ENCODE measurements around the gene BTBD8.

BTBD8 gene

DNA sequence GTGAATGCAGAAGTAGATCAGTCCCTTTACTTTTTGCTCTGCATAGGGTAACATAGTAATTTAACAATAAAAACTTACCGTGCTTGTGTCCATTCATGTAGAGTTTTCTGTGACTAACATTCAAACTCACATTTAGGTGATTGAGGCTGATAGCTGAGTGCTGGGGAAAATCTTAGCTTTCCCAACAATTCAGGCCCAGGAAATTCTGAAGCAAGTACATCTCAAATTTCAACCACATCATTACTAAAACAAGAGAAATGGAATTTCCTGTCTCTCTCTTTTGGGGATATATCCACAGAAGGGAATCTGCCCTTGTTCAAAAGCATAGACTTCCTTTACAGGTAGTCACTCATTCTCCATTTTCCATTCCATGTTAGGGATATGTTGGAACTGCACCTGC, 104.5 kb downstream of the BTBD8 start:
- H3K4me2 ChIP-seq (ENCODE audit: low read depth, low read length, poor library complexity, severe bottlenecking), result no peak overlapping the region
- H3F3A ChIP-seq (ENCODE audit: low read depth), result no peaks in the 10 kb centered on the region
- H3K4me3 ChIP-seq (ENCODE audit: low read length, poor library complexity, severe bottlenecking), result no peak overlapping the region
- H3K9me3 ChIP-seq (ENCODE audit: insufficient read depth, low read depth, low read length), result no peaks in the 10 kb centered on the region
- H3K36me3 ChIP-seq (ENCODE audit: insufficient read depth, low read length), result no peaks in the 10 kb centered on the region
- H3K9ac ChIP-seq (ENCODE audit: low read depth, low read length, poor library complexity, severe bottlenecking), result no peak overlapping the region
- no peaks in the 10 kb centered on the region for H4K20me1 ChIP-seq (ENCODE audit: insufficient read depth, low read length, poor library complexity, severe bottlenecking)
- no peaks in the 10 kb centered on the region for H3K27me3 ChIP-seq (ENCODE audit: insufficient read depth, low read length, poor library complexity, severe bottlenecking)
- no peaks in the 10 kb centered on the region for H3K9me2 ChIP-seq (replicated peaks; ENCODE audit: low read depth, low read length)
- H3K79me2 ChIP-seq (ENCODE audit: insufficient read depth, low read length), result no peaks in the 10 kb centered on the region
- H2AFZ ChIP-seq (ENCODE audit: low read length), result no peak overlapping the region
- TF ChIP-seq EZH2phosphoT487 (IDR thresholded peaks at IDR 0.05; ENCODE audit: borderline replicate concordance), result no peak
- no peak for TF ChIP-seq CTCF (conservative IDR thresholded peaks at IDR 0.05; ENCODE audit: low read length)
- peaks cover 5% of the 10 kb centered on the region for H3K4me1 ChIP-seq (ENCODE audit: insufficient read depth, low read length, poor library complexity, severe bottlenecking)

GRCh38 chr1:92186081-92186480, 105.9 kb downstream of the BTBD8 start:
- H3K27me3 ChIP-seq (ENCODE audit: insufficient read depth, low read length, poor library complexity, severe bottlenecking), result no peaks in the 10 kb centered on the region
- TF ChIP-seq CTCF (conservative IDR thresholded peaks at IDR 0.05; ENCODE audit: low read length) (no peak), EZH2phosphoT487 (IDR thresholded peaks at IDR 0.05; ENCODE audit: borderline replicate concordance) (no peak)
- H3K9me2 ChIP-seq (replicated peaks; ENCODE audit: low read depth, low read length), result no peaks in the 10 kb centered on the region
- no peak overlapping the region for H3K4me2 ChIP-seq (ENCODE audit: low read depth, low read length, poor library complexity, severe bottlenecking)
- no peaks in the 10 kb centered on the region for H3F3A ChIP-seq (ENCODE audit: low read depth)
- no peaks in the 10 kb centered on the region for H4K20me1 ChIP-seq (ENCODE audit: insufficient read depth, low read length, poor library complexity, severe bottlenecking)
- peaks cover 5% of the 10 kb centered on the region for H3K4me1 ChIP-seq (ENCODE audit: insufficient read depth, low read length, poor library complexity, severe bottlenecking)
- H3K4me3 ChIP-seq (ENCODE audit: low read length, poor library complexity, severe bottlenecking), result no peak overlapping the region
- no peaks in the 10 kb centered on the region for H3K79me2 ChIP-seq (ENCODE audit: insufficient read depth, low read length)
- H3K9me3 ChIP-seq (ENCODE audit: insufficient read depth, low read depth, low read length), result no peaks in the 10 kb centered on the region
- H3K9ac ChIP-seq (ENCODE audit: low read depth, low read length, poor library complexity, severe bottlenecking), result no peak overlapping the region
- H3K36me3 ChIP-seq (ENCODE audit: insufficient read depth, low read length), result no peaks in the 10 kb centered on the region
- H2AFZ ChIP-seq (ENCODE audit: low read length), result no peak overlapping the region

GRCh38 chr1:92188436-92189255, 108.5 kb downstream of the BTBD8 start:
- Histone ChIP-seq H2AFZ (ENCODE audit: low read length) (no peak overlapping the region), H4K20me1 (ENCODE audit: insufficient read depth, low read length, poor library complexity, severe bottlenecking) (no peaks in the 10 kb centered on the region), H3K36me3 (ENCODE audit: insufficient read depth, low read length) (no peaks in the 10 kb centered on the region), H3K9ac (ENCODE audit: low read depth, low read length, poor library complexity, severe bottlenecking) (no peak overlapping the region), H3K79me2 (ENCODE audit: insufficient read depth, low read length) (no peaks in the 10 kb centered on the region), H3K4me2 (ENCODE audit: low read depth, low read length, poor library complexity, severe bottlenecking) (no peak overlapping the region), H3K27me3 (ENCODE audit: insufficient read depth, low read length, poor library complexity, severe bottlenecking) (no peaks in the 10 kb centered on the region), H3K4me1 (ENCODE audit: insufficient read depth, low read length, poor library complexity, severe bottlenecking) (peaks cover 5% of the 10 kb centered on the region), H3F3A (ENCODE audit: low read depth) (no peaks in the 10 kb centered on the region), H3K9me2 (replicated peaks; ENCODE audit: low read depth, low read length) (no peaks in the 10 kb centered on the region), H3K9me3 (ENCODE audit: insufficient read depth, low read depth, low read length) (no peaks in the 10 kb centered on the region), H3K4me3 (ENCODE audit: low read length, poor library complexity, severe bottlenecking) (no peak overlapping the region)
- no peak for TF ChIP-seq EZH2phosphoT487 (IDR thresholded peaks at IDR 0.05; ENCODE audit: borderline replicate concordance)
- TF ChIP-seq CTCF (conservative IDR thresholded peaks at IDR 0.05; ENCODE audit: low read length), result no peak

Measured in Loucy (cell line).